Measurements from ENCODE around the gene RMI2.

Gene RMI2

DNA sequence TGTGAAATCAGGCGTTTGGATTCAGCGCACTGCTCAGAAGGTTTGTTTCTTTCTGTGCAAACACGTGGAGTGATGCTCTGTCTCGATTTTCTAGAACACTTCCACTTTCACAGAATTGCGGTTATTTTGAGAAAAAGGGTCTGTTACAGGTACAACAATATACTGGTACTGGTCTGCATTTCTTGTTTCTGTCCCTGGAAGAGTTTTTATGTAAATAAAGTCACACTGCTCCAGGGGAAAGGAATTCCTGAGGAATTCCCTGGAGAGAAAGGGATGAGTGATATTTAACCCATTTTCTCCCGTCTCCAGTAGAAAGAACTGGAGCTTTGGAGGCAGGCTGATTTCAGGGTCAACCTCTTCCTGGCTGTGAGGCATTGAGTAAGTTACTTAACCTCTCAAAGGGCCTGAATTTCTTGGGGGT lies 16.2 kb upstream of the RMI2 start:
- no peak for DNase-seq

- no peak for DNase-seq
These were observed 15.4 kb upstream of the RMI2 start for GRCh38 chr16:11329891-11330290.

DNA sequence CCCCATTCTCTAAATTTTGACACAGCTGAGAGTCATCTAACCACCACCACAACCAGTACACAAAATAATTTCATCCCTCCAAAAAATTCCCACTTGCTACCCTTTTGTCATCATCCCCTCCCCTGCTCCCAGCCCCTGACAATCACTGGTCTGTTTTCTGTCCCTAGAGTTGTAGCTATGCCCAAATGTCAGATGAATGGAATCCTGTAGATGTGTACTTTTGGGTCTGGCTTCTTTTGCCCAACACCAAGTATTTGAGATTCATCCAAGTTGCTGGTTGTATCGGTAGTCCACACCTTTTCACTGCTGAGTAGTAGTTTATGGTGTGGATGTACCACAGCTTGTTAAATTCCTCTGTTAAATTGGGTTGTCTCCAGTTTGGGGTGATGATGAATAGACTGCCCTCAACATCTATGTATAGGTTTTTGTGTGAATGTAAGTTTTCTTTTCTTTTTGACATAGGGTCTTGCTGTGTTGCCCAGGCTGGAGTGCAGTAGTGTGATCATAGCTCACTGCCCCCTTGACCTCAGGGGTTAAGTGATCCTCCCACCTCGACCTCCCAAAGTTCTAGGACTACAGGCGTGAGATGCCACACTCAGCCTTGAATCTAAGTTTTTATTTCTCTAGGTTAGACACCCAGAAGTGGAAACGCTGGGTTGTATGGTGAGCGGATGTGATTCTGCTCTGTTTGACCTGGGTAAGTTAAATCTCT lies 14.6 kb upstream of the RMI2 start:
- no peak for DNase-seq

DNA sequence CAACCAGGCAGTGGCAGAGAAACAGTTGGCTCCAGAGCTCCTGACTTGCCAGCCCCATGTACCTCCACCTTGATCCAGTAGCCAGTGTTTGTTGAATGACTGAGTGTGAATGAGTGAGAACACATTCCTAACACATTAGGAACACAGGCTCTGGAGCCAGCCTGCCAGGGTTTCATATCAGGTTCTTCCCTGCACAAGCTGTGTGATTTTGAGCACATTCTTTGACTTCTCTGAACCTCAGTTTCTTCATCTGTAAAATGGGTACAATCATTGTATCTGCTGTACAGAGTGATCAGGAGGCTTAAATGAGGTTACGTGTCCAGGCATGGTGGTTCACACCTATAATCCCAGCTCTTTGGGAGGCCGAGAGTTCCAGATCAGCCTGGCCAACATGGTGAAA lies 13.3 kb upstream of the RMI2 start:
- no peak for DNase-seq

- DNase-seq = no peak
These were observed 12.2 kb upstream of the RMI2 start for GRCh38 chr16:11333010-11333409.

- DNase-seq = no peak
These were observed 11.6 kb upstream of the RMI2 start for GRCh38 chr16:11333702-11334101.

- DNase-seq = no peak
These were observed 10.3 kb upstream of the RMI2 start for GRCh38 chr16:11334831-11335404.

GRCh38 chr16:11339075-11339474 lies 6.2 kb upstream of the RMI2 start:
- DNase-seq = no peak

DNA sequence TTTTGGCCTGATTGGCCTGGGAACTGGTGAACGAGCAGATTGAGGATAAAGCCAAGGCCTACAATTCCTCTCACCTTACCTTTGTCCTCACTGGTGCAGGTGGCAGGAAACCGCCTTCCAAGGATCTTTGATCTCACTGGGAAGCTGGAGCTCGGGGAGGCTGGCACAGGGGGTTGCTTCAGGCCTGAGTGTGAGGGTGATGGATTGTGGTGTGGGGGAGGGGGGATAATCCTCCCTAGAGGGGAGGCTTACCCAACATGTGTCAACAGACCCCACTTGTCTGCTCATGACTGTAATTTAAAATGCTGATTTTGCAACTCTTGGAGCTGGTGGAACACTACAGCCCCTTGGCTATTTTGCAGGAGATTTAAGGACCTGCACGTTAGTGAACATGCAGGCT lies 4.5 kb upstream of the RMI2 start:
- no peak for DNase-seq

DNA sequence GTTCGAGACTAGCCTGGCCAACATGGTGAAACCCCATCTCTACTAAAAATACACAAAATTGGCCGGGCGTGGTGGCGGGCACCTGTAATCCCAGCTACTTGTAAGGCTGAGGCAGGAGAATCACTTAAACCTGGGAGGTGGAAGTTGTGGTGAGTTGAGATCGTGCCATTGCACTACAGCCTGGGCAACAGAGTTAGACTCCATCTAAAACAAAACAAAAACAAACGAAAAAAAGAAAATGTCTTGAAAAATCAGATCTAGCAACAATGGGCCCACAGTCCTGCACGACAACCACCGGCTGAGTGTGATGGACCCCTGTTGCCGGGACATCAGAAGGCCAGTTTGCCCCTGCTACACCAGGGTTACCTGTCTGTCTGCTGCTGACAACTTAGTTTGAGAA lies 3.9 kb upstream of the RMI2 start:
- DNase-seq = no peak

DNA sequence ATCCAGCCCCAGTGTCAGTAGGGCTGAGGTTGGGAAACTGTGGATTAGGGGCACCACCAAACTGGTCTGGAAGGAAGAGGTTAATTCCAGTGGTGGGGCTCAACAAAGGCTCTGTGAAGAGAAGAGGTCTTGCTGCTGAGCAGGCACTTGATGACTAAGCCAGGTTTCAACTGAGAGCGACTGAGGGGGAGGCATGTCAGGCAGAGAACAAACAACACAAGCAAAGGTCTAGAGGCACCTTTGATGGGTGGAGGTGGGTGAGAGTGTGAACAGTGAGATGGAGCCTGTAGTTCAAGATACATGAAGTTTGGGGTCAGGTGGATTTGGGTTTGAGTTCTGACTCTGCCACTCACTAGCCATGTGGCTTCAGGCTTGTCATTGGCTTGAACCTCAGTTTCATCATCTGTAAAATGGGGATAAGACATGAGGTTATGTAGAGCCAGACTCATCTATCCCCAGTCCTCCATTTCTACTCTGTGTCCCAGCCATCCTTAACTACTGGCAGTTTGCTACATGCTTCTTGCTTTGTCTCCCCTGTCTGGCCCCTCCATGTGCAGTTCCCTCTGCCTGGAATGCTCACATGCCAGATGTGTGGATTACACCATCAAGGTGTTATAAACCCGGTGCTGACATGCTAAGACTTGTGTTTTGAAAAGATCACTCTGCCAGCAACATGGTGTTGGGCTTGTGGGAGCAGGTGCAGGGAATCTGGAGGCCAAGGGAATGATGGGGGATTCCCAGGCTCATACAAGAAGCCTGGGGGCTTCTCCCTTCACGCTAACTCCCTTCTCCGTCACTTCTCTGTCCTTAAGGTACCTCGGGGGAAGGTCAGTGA lies 3.0 kb upstream of the RMI2 start:
- peak in 1 of 2 experiments; percentile 38 for DNase-seq

GRCh38 chr16:11346700-11347319 lies 1.6 kb downstream of the RMI2 start:
- DNase-seq = no peak

GRCh38 chr16:11347831-11348230 lies 2.6 kb downstream of the RMI2 start:
- DNase-seq = no peak

- DNase-seq = no peak
These were observed 3.7 kb downstream of the RMI2 start for GRCh38 chr16:11348737-11349598.

- DNase-seq = no peak
These were observed 4.5 kb downstream of the RMI2 start for GRCh38 chr16:11349599-11350276.

DNA sequence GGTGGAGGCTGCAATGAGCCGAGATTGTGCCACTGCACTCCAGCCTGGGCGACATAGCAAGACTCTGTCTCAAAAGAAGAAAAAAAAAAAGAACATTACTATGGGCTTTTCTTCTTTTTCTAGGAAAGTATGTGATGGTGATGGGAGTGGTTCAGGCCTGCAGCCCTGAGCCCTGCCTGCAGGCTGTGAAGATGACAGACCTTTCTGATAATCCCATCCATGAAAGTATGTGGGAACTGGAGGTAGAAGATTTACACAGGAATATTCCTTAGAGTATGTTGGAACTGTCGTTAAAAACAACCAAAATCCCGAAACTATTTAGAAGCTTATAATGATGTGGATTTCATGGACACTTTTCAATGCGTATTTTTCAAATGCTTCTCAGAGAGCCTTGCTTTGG lies 5.3 kb downstream of the RMI2 start:
- no peak for DNase-seq

GRCh38 chr16:11350921-11351335 lies 5.7 kb downstream of the RMI2 start:
- no peak for DNase-seq

GRCh38 chr16:11353158-11353557 lies 7.9 kb downstream of the RMI2 start:
- DNase-seq = no peak

DNA sequence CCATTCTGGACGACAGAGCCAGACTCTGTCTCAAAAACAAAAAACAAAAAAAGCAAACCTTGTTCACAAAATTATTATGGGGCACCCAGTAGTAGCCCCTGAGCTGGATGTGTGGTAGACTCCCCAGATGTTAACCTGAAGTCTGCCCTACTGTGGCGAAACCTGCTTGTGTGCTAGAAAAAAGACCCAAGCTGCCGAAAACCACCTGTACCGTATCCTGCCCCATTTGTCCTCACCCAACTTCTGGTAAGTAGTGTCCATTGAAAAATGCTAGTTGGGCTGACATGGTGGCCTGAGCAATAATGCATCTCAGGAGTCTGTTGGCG lies 9.1 kb downstream of the RMI2 start:
- DNase-seq = no peak

DNA sequence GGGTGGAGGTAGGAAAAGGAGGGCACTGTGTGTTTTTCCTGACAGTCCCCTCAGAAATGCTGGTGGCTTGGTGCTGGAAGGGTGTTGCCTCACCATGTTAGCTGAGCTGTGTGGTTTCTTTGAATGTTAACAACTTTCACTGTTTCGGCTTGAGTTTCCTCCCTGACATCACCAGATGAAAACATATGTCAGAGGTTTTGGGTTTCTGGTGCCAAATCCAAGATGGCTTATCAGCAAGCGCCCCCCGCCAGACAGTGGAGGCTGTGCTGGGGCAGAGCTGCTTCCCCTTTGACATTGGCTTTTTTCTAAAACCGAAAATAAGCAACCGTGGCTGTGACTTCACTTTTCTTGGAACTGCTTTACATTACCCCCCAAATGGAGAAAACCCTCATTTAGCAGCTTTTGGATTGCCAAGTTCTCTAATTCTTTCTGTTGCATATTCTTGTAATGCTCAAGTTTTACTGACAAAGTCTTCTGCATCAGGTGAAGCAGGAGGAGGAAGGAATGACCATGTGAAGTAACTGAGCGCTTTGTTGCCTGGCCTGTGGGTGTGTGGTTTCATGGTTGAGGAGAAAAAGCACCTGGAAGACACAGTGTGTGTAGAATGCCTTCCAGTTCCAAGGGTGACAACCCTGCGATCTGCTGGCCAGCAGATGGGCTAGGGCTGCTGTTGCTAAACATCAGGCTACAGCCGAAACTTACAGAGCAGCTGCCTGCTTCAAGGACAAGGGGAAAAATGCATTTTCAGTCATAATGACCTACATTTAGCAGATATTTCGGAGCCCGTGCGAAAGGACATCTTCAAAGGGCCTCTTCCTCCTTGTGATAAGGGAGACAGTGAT lies 9.7 kb downstream of the RMI2 start:
- peak; percentile 80 to 85 for DNase-seq

DNA sequence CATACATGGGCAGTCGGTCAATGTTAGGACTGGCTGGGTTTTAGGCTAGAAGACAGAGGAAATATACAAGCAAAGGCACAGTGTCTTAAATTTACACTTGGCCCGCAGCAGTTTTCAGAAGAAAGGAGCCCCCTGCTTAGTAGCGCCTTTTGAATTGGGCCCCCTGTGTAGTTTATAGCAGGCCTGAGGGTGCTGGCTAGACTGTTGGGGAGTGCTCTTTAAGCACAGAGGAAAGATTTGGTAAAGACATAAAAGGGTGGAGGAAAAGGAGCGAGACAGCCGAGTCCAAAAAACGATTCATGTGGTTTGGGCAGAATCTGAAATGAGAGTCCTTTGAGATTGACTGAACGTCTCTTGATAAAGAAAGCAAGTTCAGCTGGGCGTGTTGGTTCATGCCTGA lies 10.6 kb downstream of the RMI2 start:
- DNase-seq = no peak

Measured in activated T-cell treated with anti-CD3 and anti-CD28 coated beads, Interleukin-2, amount 50 U/mL, for 48 hours (primary cell).